IPS DF 6.9 (cell line): ENCODE results near the gene SLC25A25.
"Not testable (repeated sequence)": the region's sequence is repeated elsewhere in the genome, so short reads cannot be mapped to it uniquely, and the experiment has no call there.

ENCODE experiments used
- DNase-seq: peaks from one replicate; pipeline ENCODE4 v3.0.0-alpha.2; 2013; ENCODE audit warnings: low read depth, low spot score
- H3K27ac ChIP-seq: one replicate; pipeline ENCODE4 v1.5.1; 2013; ENCODE audit warnings: low read length, control low read depth
- H3K27me3 ChIP-seq: 2 replicates; pipeline ENCODE4 v1.6.1; 2013; ENCODE audit warnings: mild to moderate bottlenecking, low read length; ENCODE audit not compliant: control insufficient read depth, insufficient read depth
- H3K36me3 ChIP-seq: 2 replicates; pipeline ENCODE4 v1.6.1; 2013; ENCODE audit warnings: low read length; ENCODE audit not compliant: control insufficient read depth, insufficient read depth
- H3K4me1 ChIP-seq: 2 replicates; pipeline ENCODE4 v1.6.1; 2013; ENCODE audit warnings: low read length; ENCODE audit not compliant: control insufficient read depth, insufficient read depth
- H3K4me3 ChIP-seq: 2 replicates; pipeline ENCODE4 v1.5.1; 2013; ENCODE audit warnings: mild to moderate bottlenecking, low read length
- H3K9me3 ChIP-seq: 2 replicates; pipeline ENCODE4 v1.6.1; 2013; ENCODE audit warnings: low read length, inconsistent platforms; ENCODE audit not compliant: control insufficient read depth, insufficient read depth
- WGBS: extraction: QIAGEN DNeasy Blood & Tissue Kit; methylation state at CpG from one replicate; pipeline ENCODE4 v1.1.7; 2013; ENCODE audit warnings: mixed read lengths, missing lambda C conversion rate; ENCODE audit not compliant: insufficient read length, insufficient coverage; 5-methylcytosine and 5-hydroxymethylcytosine counted together

Gene SLC25A25

GRCh38 chr9:128033609-128034008, 34.4 kb upstream of the SLC25A25 start:
- Histone ChIP-seq H3K36me3 (no peaks in the 10 kb centered on the region), H3K27me3 (no peaks in the 10 kb centered on the region), H3K4me3 (no peak overlapping the region), H3K4me1 (peaks cover 3% of the 10 kb centered on the region; the same call in 1 of the 2 replicates), H3K9me3 (no peaks in the 10 kb centered on the region), H3K27ac (no peak overlapping the region)
- no peak for DNase-seq
- no CpG with 5 or more reads among the region's 4 CpGs for WGBS

GRCh38 chr9:128034821-128035652, 33.0 kb upstream of the SLC25A25 start:
- H3K4me3 ChIP-seq, result no peak overlapping the region
- peaks cover 3% of the 10 kb centered on the region; the same call in 1 of the 2 replicates for H3K4me1 ChIP-seq
- no peaks in the 10 kb centered on the region for H3K27me3 ChIP-seq
- no peaks in the 10 kb centered on the region for H3K36me3 ChIP-seq
- H3K9me3 ChIP-seq, result no peaks in the 10 kb centered on the region
- no CpG with 5 or more reads among the region's 8 CpGs for WGBS
- DNase-seq, result peak; percentile 94
- H3K27ac ChIP-seq, result no peak overlapping the region

DNA sequence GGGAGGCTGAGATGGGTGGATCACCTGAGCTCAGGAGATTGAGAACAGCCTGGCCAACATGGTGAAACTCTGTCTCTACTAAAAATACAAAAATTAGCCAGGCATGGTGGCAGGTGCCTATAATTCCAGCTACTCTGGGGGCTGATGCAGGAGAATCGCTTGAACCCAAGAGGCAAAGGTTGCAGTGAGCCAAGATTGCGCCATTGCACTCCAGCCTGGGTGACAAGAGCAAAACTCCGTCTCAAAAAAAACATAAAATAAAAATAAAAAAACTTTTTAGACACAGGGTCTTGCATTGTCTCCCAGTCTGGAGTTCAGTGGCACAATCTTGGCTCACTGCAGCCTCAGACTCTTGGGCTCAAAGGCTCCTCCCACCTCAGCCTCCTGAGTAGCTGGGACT, 31.5 kb upstream of the SLC25A25 start:
- H3K36me3 ChIP-seq, DNase-seq, H3K27ac ChIP-seq, H3K4me3 ChIP-seq, H3K4me1 ChIP-seq, H3K27me3 ChIP-seq, H3K9me3 ChIP-seq: not testable (repeated sequence)
- WGBS, result no CpG with 5 or more reads among the region's 3 CpGs

DNA sequence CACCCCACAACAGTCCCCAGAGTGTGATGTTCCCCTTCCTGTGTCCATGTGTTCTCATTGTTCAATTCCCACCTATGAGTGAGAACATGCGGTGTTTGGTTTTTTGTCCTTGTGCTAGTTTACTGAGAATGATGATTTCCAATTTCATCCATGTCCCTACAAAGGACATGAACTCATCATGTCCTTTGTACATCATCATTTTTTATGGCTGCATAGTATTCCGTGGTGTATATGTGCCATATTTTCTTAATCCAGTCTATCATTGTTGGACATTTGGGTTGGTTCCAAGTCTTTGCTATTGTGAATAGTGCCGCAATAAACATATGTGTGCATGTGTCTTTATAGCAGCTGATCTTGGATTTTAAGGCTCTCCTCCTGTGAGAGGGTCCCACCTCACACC, 27.2 kb upstream of the SLC25A25 start:
- WGBS, result no CpG with 5 or more reads among the region's 3 CpGs
- H3K4me1 ChIP-seq, H3K4me3 ChIP-seq, H3K9me3 ChIP-seq, H3K27me3 ChIP-seq, H3K36me3 ChIP-seq, H3K27ac ChIP-seq, DNase-seq: not testable (repeated sequence)

DNA sequence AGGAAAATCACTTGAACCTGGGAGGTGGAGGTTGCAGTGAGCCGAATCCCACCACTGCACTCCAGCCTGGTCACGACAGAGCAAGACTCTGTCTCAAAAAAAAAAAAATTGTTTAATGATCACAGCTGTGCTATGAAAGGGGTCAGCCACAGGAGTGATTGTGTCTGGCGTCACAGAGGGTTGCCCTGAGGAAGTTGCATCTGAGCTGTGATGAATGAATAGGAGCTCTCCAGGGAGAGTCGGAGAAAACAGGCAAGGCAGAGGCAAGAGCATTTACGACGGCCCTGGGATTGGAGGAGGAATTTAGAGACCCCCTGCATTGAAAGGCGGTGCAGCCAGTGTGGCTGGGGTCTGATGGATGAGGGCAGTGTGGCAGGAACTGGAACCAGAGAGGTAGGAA, 26.0 kb upstream of the SLC25A25 start:
- no peak overlapping the region for H3K27ac ChIP-seq
- no peaks in the 10 kb centered on the region for H3K27me3 ChIP-seq
- H3K4me1 ChIP-seq, result no peaks in the 10 kb centered on the region
- H3K9me3 ChIP-seq, result no peaks in the 10 kb centered on the region
- DNase-seq, result no peak
- no peak overlapping the region for H3K4me3 ChIP-seq
- WGBS, result no CpG with 5 or more reads among the region's 7 CpGs
- H3K36me3 ChIP-seq, result no peaks in the 10 kb centered on the region

- no peak overlapping the region for H3K4me3 ChIP-seq
- H3K27me3 ChIP-seq, result no peaks in the 10 kb centered on the region
- no CpG with 5 or more reads among the region's 7 CpGs for WGBS
- no peaks in the 10 kb centered on the region for H3K36me3 ChIP-seq
- no peak for DNase-seq
- no peaks in the 10 kb centered on the region for H3K4me1 ChIP-seq
- no peaks in the 10 kb centered on the region for H3K9me3 ChIP-seq
- H3K27ac ChIP-seq, result no peak overlapping the region
Observed at GRCh38 chr9:128043467-128043868, 24.6 kb upstream of the SLC25A25 start.

DNA sequence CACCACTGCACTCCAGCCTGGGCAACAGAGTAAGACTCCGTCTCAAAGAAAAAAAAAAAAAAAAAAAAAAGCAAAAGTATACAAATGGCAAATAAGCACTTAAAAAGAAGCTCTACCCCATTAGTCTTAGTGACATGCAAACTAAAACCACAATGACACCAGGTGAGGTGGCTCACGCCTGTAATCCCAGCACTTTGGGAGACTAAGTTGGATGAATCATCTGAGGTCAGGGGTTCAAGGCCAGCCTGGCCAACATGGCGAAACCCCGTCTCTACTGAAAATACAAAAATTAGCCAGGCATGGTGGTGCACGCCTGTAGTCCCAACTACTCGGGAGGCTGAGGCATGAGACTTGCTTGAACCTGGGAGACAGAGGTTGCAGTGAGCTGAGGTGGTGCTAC, 22.6 kb upstream of the SLC25A25 start:
- not testable (repeated sequence) for H3K36me3 ChIP-seq, H3K4me1 ChIP-seq, DNase-seq, H3K27me3 ChIP-seq, H3K27ac ChIP-seq, H3K4me3 ChIP-seq, H3K9me3 ChIP-seq
- no CpG with 5 or more reads among the region's 6 CpGs for WGBS

- DNase-seq, result no peak
- no peak overlapping the region for H3K4me3 ChIP-seq
- H3K27ac ChIP-seq, result no peak overlapping the region
- no peaks in the 10 kb centered on the region for H3K4me1 ChIP-seq
- H3K27me3 ChIP-seq, result no peaks in the 10 kb centered on the region
- no peaks in the 10 kb centered on the region for H3K9me3 ChIP-seq
- no peaks in the 10 kb centered on the region; the same call in 1 of the 2 replicates for H3K36me3 ChIP-seq
- WGBS, result no CpG with 5 or more reads among the region's 1 CpG
Observed at GRCh38 chr9:128045831-128046230, 22.2 kb upstream of the SLC25A25 start.

DNA sequence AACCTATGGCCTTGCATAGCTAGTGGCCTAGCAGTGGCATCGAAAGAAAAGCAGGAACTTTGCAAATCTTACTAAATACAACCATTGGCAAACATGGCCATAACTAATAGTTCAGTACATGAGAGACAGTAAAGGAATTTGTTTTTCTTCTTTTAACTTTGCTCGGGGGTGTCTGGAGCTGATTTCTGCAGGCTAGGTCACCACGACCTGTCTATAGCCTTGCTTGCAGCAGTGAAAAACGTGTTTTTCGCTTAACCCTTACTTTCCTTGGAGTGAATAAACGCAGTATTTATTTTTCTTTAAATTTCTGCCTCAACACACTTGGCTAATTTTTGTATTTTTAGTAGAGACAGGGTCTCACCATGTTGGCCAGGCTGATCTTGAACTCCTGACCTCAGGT, 20.8 kb upstream of the SLC25A25 start:
- no peak for DNase-seq
- H3K9me3 ChIP-seq, result no peaks in the 10 kb centered on the region
- H3K27me3 ChIP-seq, result no peaks in the 10 kb centered on the region; the same call in 1 of the 2 replicates
- no CpG with 5 or more reads among the region's 6 CpGs for WGBS
- H3K4me3 ChIP-seq, result no peak overlapping the region
- no peaks in the 10 kb centered on the region; the same call in 1 of the 2 replicates for H3K36me3 ChIP-seq
- no peaks in the 10 kb centered on the region for H3K4me1 ChIP-seq
- H3K27ac ChIP-seq, result no peak overlapping the region

GRCh38 chr9:128048663-128049062, 19.4 kb upstream of the SLC25A25 start:
- Histone ChIP-seq H3K36me3 (no peaks in the 10 kb centered on the region; the same call in 1 of the 2 replicates), H3K27me3 (no peaks in the 10 kb centered on the region; the same call in 1 of the 2 replicates), H3K27ac (no peak overlapping the region), H3K9me3 (no peaks in the 10 kb centered on the region), H3K4me1 (no peaks in the 10 kb centered on the region), H3K4me3 (no peak overlapping the region)
- no peak for DNase-seq

- Histone ChIP-seq H3K27ac (no peak overlapping the region), H3K27me3 (no peaks in the 10 kb centered on the region; the same call in 1 of the 2 replicates), H3K9me3 (no peaks in the 10 kb centered on the region), H3K4me3 (no peak overlapping the region), H3K4me1 (no peaks in the 10 kb centered on the region), H3K36me3 (no peaks in the 10 kb centered on the region; the same call in 1 of the 2 replicates)
- no peak for DNase-seq
- WGBS, result no CpG with 5 or more reads among the region's 3 CpGs
Observed at GRCh38 chr9:128049843-128050242, 18.2 kb upstream of the SLC25A25 start.
